OCI-LY7 (cell line): Measurements from ENCODE around the gene OCRL. TPM values are rescaled to one million over a fixed set of nuclear protein-coding genes. Genes with fewer than 3 reads are reported as not detected.

Experiments
- BruUV-seq: library from RNA; stranded (reverse); fragments of 400-500 nt; replicated peaks from 2 replicates; lab custom pipeline; 2021; lab: Mats Ljungman, UMichigan
- CTCF ChIA-PET: fragments of 300-600 bp; sonication (Branson Sonifier 250); formaldehyde crosslinking; loops from one replicate; lab custom pipeline; 2022; ENCODE audit warnings: antibody characterized with exemption; ENCODE audit not compliant: unreplicated experiment; lab: Charles Lee
- POLR2A ChIA-PET: fragments of 300-600 bp; sonication (Branson Sonifier 250); formaldehyde crosslinking; loops from one replicate; lab custom pipeline; 2022; ENCODE audit warnings: antibody characterized with exemption; lab: Charles Lee
- DNase-seq: peaks from one replicate; pipeline ENCODE4 v3.0.0-alpha.2; 2015; ENCODE audit warnings: low spot score
- H2AFZ ChIP-seq: fragments of 200-600 bp; sonication (generic), shearing (Covaris generic); 2 replicates; pipeline ENCODE4 v1.6.1; 2014; ENCODE audit warnings: mild to moderate bottlenecking, antibody characterized with exemption, low read length, moderate library complexity
- H3K27ac ChIP-seq: fragments of 200-600 bp; sonication (generic); 2 replicates; pipeline ENCODE4 v1.5.1; 2014; ENCODE audit warnings: mixed run types, low read depth, mild to moderate bottlenecking, moderate library complexity, low read length, inconsistent platforms; ENCODE audit not compliant: poor library complexity, severe bottlenecking
- H3K36me3 ChIP-seq: fragments of 200-600 bp; sonication (generic); 2 replicates; pipeline ENCODE4 v1.6.1; 2014; ENCODE audit warnings: mild to moderate bottlenecking, antibody characterized with exemption, low read length, moderate library complexity, mixed read lengths; ENCODE audit not compliant: insufficient read depth
- H3K4me1 ChIP-seq: fragments of 200-600 bp; sonication (generic); 2 replicates; pipeline ENCODE4 v1.5.1; 2014; ENCODE audit warnings: mild to moderate bottlenecking, low read length; ENCODE audit not compliant: insufficient read depth, poor library complexity, severe bottlenecking
- H3K4me2 ChIP-seq: fragments of 200-600 bp; sonication (generic); 2 replicates; pipeline ENCODE4 v1.6.1; 2014; ENCODE audit warnings: mild to moderate bottlenecking, low read length
- H3K4me3 ChIP-seq: fragments of 200-600 bp; sonication (generic); 2 replicates; pipeline ENCODE4 v1.5.1; 2014; ENCODE audit warnings: mild to moderate bottlenecking, low read depth, low read length; ENCODE audit not compliant: poor library complexity, severe bottlenecking
- H3K79me2 ChIP-seq: fragments of 200-600 bp; sonication (generic); 2 replicates; pipeline ENCODE4 v1.6.1; 2016; ENCODE audit warnings: low read depth, mild to moderate bottlenecking, low read length, moderate library complexity, mixed read lengths; ENCODE audit not compliant: insufficient read depth
- H3K9me2 ChIP-seq: fragments of 200-600 bp; sonication (generic); 2 replicates; pipeline ENCODE4 v1.6.1; 2016; ENCODE audit warnings: mild to moderate bottlenecking, low read length, mixed read lengths; ENCODE audit not compliant: insufficient read depth
- H3K9me3 ChIP-seq: fragments of 200-600 bp; sonication (generic); 2 replicates; pipeline ENCODE4 v1.6.1; 2014; ENCODE audit warnings: mild to moderate bottlenecking, mixed run types, low read length, mixed read lengths
- H4K20me1 ChIP-seq: fragments of 200-600 bp; sonication (generic); 2 replicates; pipeline ENCODE4 v1.6.1; 2014; ENCODE audit warnings: mild to moderate bottlenecking, antibody characterized with exemption, low read length, moderate library complexity, mixed read lengths; ENCODE audit not compliant: insufficient read depth
- EZH2phosphoT487 ChIP-seq: fragments of 200-600 bp; sonication (generic); IDR thresholded peaks from 2 replicates; pipeline ENCODE4 v1.6.1; 2018; ENCODE audit warnings: low read depth, borderline replicate concordance, mild to moderate bottlenecking, mixed run types, antibody characterized with exemption, low read length, moderate library complexity, mixed read lengths
- intact Hi-C: fragments of 100-400 bp; cut with micrococcal nuclease; formaldehyde crosslinking; loops from one replicate; pipeline ENCODE4 v1.10.0; 2022; ENCODE audit not compliant: unreplicated experiment
- total RNA-seq, 2 experiments: library from RNA; depleted of rRNA in 1 of 2; stranded (reverse); fragments of >200 nt in 1 of 2; shearing (Covaris generic) in 1 of 2; gene quantifications; 2 replicates each; pipeline ENCODE4 v1.2.3, GENCODE V29; 2014 to 2022
- TF ChIP-seq, protein P1 (sequence below): fragments of 200-600 bp; sonication (generic); conservative IDR thresholded peaks from 2 replicates; pipeline ENCODE4 v1.5.1; 2014; ENCODE audit warnings: mild to moderate bottlenecking, antibody characterized with exemption, low read length, moderate library complexity, mixed read lengths

OCRL gene
- total RNA-seq, 2 experiments from 2014 or later = 3.1 to 6.7 TPM

DNA sequence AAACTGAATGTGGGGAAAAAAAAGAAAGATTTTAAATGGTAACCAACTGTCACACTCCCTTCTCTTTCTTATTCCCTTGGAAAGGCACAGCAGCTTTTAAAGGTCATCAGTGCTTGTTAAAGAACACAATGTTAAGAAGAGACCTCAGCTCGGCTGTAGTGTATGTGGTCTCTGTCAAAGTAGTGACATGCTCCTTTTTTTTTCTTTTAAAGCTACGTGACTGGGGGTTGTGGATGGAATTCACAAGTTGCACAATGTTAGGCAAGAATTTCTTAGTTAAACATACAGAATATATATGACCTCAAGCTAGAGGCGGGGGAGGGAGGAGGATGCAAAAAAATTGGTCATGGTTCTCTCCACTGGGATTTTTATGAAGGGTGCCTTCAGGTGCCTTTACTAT, 45.6 kb downstream of the OCRL start:
- intact Hi-C loops = no loop called here

DNA sequence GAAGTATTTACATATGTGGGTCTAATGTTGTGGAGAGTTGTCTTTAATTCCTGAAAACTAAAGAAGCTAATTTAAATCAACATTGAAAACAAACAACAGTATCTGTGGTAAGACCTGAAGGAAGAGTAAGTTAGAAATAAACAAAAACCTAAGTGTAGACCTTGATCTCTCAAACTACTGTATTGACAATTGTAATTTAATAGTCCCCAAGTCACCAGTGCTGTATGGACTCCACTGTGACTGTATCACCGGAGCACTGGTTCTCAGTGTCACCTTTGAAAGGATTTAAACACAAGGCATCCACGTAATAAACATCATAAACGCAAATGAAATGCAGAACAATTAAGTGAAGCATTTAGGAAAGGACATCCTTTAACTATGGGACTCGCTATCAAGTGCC, 46.4 kb downstream of the OCRL start:
- TF ChIP-seq EZH2phosphoT487 = no peak
- TF ChIP-seq, protein P1, sequence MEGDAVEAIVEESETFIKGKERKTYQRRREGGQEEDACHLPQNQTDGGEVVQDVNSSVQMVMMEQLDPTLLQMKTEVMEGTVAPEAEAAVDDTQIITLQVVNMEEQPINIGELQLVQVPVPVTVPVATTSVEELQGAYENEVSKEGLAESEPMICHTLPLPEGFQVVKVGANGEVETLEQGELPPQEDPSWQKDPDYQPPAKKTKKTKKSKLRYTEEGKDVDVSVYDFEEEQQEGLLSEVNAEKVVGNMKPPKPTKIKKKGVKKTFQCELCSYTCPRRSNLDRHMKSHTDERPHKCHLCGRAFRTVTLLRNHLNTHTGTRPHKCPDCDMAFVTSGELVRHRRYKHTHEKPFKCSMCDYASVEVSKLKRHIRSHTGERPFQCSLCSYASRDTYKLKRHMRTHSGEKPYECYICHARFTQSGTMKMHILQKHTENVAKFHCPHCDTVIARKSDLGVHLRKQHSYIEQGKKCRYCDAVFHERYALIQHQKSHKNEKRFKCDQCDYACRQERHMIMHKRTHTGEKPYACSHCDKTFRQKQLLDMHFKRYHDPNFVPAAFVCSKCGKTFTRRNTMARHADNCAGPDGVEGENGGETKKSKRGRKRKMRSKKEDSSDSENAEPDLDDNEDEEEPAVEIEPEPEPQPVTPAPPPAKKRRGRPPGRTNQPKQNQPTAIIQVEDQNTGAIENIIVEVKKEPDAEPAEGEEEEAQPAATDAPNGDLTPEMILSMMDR = no peak
- H3K9me2 ChIP-seq = no peaks in the 10 kb centered on the region
- intact Hi-C loops = no loop called here
- H3K4me3 ChIP-seq = no peak overlapping the region
- H2AFZ ChIP-seq = no peak overlapping the region
- CTCF ChIA-PET = no interaction called here
- H3K36me3 ChIP-seq = no peaks in the 10 kb centered on the region; the same call in 1 of the 2 replicates
- no peak overlapping the region for H3K27ac ChIP-seq
- no peaks in the 10 kb centered on the region for H3K79me2 ChIP-seq
- DNase-seq = no peak
- no peaks in the 10 kb centered on the region for H3K4me1 ChIP-seq
- POLR2A ChIA-PET = interaction anchor here (0.8 kb wide), 1 partner anchor 18 kb away, joined by 4 read pairs; no protein-coding TSS in a partner anchor
- H4K20me1 ChIP-seq = no peaks in the 10 kb centered on the region
- H3K9me3 ChIP-seq = no peaks in the 10 kb centered on the region
- no peak overlapping the region for H3K4me2 ChIP-seq
- no TSS peak for BruUV-seq

More for the DNA sequence above, 45.6 kb downstream of the OCRL start:
- Histone ChIP-seq H3K4me1 (no peaks in the 10 kb centered on the region), H2AFZ (no peak overlapping the region), H3K36me3 (no peaks in the 10 kb centered on the region; the same call in 1 of the 2 replicates), H3K4me3 (no peak overlapping the region), H3K9me3 (no peaks in the 10 kb centered on the region), H4K20me1 (no peaks in the 10 kb centered on the region), H3K79me2 (no peaks in the 10 kb centered on the region), H3K4me2 (no peak overlapping the region), H3K9me2 (no peaks in the 10 kb centered on the region), H3K27ac (no peak overlapping the region)
- DNase-seq = no peak
- TF ChIP-seq, protein P1 = no peak
- TF ChIP-seq EZH2phosphoT487 = no peak
- no TSS peak for BruUV-seq
- ChIA-PET CTCF (no interaction called here), POLR2A (interaction anchor here (0.8 kb wide), 1 partner anchor 19 kb away, joined by 4 read pairs; no protein-coding TSS in a partner anchor)

- Histone ChIP-seq H3K4me3 (no peak overlapping the region), H3K4me1 (peaks cover under 1% of the 10 kb centered on the region), H4K20me1 (no peaks in the 10 kb centered on the region), H3K27ac (no peak overlapping the region), H3K36me3 (no peaks in the 10 kb centered on the region; the same call in 1 of the 2 replicates), H3K9me2 (no peaks in the 10 kb centered on the region), H3K4me2 (no peak overlapping the region), H3K79me2 (no peaks in the 10 kb centered on the region), H2AFZ (no peak overlapping the region), H3K9me3 (no peaks in the 10 kb centered on the region)
- POLR2A ChIA-PET = interaction anchor here (0.5 kb wide), 1 partner anchor 322 kb away, joined by 3 read pairs; no protein-coding TSS in a partner anchor
- TF ChIP-seq EZH2phosphoT487 = no peak
- TF ChIP-seq, protein P1 = no peak
- no TSS peak for BruUV-seq
- no peak for DNase-seq
- CTCF ChIA-PET = no interaction called here
- intact Hi-C loops = no loop called here
Observed at GRCh38 chrX:129590596-129590995, 50.5 kb downstream of the OCRL start.
